GM18861 (cell line): Measurements from ENCODE around the gene CHRNA1.
"Not testable (repeated sequence)": the region's sequence is repeated elsewhere in the genome, so short reads cannot be mapped to it uniquely, and the experiment has no call there.

ENCODE experiments used
- ATAC-seq: cut with Tn5 transposase; IDR thresholded peaks from one replicate; pipeline ENCODE4 v1.9.1; 2021; ENCODE audit not compliant: unreplicated experiment

CHRNA1 gene

DNA sequence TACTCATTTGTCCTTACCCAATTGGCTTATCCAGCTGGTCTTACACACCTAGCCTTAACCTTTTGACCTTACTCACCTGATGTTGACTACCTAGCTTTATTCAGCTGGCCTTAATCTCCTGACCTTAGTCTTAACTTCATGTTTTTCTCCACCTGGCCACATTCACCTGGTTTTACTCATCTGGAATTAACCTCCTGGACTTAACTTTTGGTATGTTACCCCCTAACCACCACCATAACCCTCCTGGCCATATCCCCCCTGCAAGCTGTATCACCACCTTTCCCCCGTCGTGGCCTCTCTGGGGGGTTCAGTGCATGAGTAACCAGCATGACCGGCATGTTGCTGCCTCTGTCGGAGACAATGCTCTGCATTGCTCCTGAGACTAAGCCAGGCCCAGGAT is 45.7 kb downstream of the CHRNA1 start:
- ATAC-seq = no peak

DNA sequence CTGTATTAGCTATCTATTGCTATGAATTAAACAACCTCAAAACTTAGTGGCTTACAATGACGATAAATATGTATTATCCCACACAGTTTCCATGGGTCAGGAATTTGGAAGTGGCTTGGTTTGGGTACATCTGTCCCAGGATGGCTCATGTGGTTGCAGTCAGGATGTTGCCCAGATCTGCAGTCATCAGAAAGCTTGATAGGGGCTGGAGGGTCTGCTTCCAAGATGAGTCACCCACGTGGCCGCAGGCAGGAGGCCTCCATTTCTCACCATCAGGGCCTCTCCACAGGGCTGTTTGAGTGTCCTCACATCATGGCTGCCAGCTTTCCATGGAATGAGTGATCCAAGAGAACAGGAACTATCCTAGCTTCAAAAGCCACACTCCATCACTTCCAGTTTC is 46.4 kb downstream of the CHRNA1 start:
- no peak for ATAC-seq

DNA sequence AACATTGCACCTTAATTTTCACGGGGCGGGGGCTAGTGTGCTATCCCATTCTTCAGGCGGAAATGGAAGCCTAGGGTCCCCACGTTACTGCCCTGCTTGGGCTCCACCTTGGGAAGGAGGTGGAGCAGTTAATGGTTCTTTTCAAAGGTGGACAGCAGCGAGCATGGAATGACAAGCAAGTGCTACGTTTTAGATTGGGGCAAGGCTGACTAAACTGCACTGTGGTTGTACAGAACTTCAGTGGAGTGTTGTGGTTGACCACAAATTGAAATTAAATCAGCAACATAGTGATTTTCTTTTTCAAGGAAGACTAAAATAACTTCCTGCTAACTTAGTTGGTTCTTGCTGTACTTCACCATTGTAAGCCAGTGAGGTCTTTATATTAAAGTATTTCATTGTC is 47.0 kb downstream of the CHRNA1 start:
- no peak for ATAC-seq

DNA sequence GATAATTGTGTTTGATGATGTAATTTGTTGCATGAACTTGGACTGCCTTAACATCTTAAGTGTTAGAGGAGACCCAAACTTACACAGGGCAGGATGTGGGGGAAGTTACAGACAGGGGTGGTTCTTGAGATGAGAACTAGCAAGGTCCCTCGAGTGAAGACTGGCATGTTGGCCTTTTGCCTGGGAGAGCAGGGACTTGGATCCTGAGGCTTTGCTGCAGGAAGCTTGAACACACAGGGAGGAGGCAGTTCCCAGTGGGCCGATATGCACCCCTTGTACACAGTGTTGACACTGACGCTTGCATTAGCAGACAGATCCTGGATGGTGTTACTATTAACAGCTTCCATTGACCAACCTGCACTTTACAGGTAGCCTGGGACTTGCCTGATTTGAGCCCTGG is 47.5 kb downstream of the CHRNA1 start:
- no peak for ATAC-seq

DNA sequence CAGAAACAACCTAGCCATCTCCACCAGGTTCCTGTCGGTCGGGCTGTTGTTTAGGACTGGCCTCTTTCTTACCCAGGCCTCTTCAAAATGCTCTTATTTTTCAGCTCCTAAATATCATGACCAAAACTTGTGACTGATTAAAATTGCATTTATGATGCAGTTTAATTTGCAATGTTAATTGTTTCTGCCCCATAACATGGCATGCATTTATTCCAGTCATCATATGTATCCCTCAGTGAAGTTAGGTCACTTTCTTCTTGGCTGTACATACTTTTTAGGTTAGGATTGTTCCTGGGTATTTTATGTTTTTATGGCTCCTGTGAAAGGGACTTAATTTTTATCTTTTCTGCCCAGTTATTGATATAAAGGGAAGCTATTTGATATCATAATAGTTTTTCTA is 50.6 kb downstream of the CHRNA1 start:
- no peak for ATAC-seq

DNA sequence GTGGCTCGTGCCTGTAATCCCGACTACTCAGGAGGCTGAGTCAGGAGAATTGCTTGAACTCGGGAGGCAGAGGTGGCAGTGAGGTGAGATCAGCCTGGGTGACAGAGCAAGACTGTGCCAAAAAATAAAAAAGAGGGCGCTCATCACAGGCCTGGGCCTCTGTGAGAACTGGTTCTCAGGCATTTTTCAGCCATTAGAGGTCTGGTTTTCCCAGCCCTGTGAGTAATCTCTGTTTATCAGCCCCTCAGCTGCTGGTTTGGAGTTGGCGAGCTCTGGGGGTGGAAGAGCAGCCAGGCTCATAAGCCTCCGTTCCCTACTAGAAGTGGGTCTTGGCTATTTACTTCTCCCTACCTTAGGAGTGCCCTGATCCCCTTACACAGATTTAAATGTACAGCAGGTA is 53.1 kb downstream of the CHRNA1 start:
- no peak for ATAC-seq

DNA sequence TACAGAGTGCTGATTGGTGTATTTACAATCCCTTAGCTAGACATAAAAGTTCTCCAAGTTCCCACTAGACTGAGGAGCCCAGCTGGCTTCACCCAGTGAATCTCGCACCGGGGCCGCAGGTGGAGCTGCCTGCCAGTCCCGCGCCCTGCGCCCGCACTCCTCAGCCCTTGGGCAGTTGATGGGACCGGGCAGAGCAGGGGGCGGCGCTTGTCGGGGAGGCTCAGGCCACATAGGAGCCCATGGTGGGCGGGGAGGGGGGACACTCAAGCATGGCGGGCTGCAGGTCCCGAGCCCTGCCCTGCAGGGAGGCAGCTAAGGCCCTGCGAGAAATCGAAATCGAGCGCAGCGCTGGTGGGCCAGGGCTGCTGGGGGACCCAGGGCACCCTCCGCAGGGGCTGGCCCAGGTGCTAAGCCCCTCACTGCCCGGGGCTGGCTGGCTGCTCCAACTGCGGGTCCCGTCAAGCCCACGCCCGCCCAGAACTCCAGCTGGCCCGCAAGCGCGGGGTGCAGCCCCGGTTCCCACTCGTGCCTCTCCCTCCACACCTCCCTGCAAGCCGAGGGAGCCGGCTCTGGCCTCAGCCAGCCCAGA is 54.8 kb downstream of the CHRNA1 start:
- not testable (repeated sequence) for ATAC-seq

DNA sequence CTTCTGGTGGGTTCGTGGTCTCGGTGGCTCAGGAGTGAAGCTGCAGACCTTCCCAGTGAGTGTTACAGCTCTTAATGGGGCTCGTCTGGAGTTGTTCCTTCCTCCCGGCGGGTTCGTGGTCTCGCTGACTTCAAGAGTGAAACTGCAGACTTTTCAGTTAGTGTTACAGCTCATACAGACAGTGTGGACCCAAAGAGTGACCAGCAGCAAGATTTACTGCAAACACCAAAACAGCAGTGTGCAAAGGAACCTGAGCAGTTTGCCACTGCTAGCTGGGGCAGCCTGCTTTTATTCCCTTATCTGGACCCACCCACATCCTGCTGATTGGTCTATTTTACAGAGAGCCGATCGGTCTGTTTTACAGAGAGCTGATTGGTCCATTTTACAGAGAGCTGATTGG is 55.6 kb downstream of the CHRNA1 start:
- ATAC-seq = no peak

DNA sequence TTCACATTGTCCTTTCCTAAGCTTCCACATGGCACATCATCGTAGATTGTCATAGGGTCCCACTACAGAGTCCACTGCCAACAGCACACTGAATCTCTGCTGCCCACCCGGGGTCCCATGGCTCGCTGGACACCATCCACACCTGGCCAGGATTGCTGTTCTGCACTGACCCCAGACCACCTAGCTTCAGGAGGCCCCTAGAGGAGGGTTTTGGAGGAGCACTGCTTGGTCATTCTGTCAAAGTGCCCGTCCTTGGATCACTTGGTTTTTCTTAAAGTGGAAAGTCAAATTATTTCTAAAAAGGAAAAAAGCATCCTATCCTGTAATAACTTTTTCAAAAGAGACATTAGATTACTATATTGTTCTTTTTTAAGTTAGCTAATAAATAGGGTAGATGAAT is 59.0 kb downstream of the CHRNA1 start:
- ATAC-seq = no peak

- ATAC-seq = no peak
These were observed 59.6 kb downstream of the CHRNA1 start for GRCh38 chr2:174704642-174705041.

GRCh38 chr2:174704061-174704460 is 60.2 kb downstream of the CHRNA1 start:
- ATAC-seq = no peak

- no peak for ATAC-seq
These were observed 60.8 kb downstream of the CHRNA1 start for GRCh38 chr2:174703430-174703829.

- no peak for ATAC-seq
These were observed 61.7 kb downstream of the CHRNA1 start for GRCh38 chr2:174702541-174702940.

DNA sequence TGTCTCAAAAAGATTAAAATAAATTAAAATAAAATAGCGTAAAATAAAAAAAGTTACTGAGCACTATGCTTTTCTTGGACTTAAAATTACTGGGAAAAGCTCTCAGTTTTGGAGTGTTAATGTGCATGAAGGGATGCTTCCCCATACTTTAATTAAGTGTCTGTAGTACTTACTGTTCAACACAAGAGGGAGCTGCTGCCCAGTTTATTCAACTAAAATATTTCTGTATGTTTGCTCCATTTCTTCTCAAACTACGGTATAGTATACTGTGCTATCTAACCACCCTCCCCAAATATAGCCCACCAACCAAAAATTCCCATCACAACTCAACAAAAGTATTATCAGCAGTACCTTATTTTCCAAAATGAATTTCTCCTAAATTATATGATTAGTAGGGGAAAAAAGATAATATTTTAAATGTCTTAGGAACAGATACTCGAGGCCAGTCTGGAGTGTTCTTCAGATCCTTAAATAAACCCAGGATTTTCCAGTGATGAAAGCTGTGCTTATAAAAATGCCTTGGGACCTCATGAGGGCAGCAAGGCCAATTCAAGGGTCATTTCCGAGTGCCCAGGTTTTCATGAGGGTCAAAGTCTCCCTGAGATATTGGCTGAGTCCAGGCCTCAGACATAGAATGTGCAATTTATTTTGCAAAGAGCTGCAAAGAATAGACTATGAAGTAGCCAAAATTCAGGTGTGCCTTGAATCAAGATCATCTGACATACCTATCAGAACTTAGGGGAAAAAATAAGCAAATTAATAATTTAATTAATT is 64.1 kb downstream of the CHRNA1 start:
- ATAC-seq = peak; percentile 42
